ENCODE results near the gene SLTM. TPM values are rescaled to one million over a fixed set of nuclear protein-coding genes. Genes with fewer than 3 reads are reported as not detected.
"Not testable (repeated sequence)": the region's sequence is repeated elsewhere in the genome, so short reads cannot be mapped to it uniquely, and the experiment has no call there.

Gene SLTM

DNA sequence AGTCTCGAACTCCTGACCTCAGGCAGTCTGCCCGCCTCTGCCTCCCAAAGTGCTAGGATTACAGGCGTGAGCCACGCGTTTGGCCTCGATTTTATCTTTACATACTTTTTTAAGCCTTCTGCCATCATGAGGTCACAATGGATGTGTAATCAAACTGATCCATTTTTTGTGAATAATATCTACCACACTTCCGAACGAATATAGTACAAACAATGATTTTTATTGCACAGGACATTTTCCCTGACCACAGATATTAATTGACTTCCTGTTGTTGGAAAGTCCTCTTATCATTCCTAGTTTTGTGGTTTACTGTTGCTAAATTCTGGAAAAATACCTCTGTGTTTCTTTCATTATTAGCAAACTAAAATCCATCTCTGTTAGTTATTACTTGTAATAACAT, 93.4 kb downstream of the SLTM start:
- Histone ChIP-seq H3K27me3 (ENCODE audit: control insufficient read depth, insufficient read depth, low read length) (no peaks in the 10 kb centered on the region), H3K36me3 (ENCODE audit: insufficient read depth, low read length) (no peaks in the 10 kb centered on the region), H3K4me2 (ENCODE audit: low read length) (no peak overlapping the region), H3K4me3 (ENCODE audit: low read length) (no peak overlapping the region), H3K9ac (ENCODE audit: low read depth, low read length) (no peak overlapping the region), H3K4me1 (ENCODE audit: control insufficient read depth, insufficient read depth, low read length) (no peaks in the 10 kb centered on the region), H3K9me3 (replicated peaks; ENCODE audit: low read length) (no peaks in the 10 kb centered on the region)

DNA sequence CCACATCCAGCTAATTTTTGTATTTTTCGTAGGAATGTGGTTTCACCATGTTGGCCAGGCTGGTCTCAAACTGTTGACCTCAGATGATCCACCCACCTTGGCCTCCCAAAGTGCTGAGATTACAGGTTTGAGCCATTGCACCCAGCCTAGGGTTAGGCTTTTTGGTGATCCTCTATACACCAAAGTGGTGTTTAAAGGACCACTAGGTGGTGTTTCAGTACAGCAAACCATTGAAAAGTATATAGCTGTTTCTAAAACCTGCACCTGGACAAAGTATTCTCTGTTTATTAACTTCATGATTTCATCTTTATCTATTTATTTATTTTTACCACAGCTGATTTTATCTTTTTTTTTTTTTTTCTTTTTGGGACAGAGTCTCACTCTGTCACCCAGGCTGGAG, 94.0 kb downstream of the SLTM start:
- H3K9ac ChIP-seq (ENCODE audit: low read depth, low read length): no peak overlapping the region
- no peak overlapping the region for H3K4me3 ChIP-seq (ENCODE audit: low read length)
- H3K9me3 ChIP-seq (replicated peaks; ENCODE audit: low read length): no peaks in the 10 kb centered on the region
- H3K4me1 ChIP-seq (ENCODE audit: control insufficient read depth, insufficient read depth, low read length): no peaks in the 10 kb centered on the region
- no peaks in the 10 kb centered on the region for H3K36me3 ChIP-seq (ENCODE audit: insufficient read depth, low read length)
- no peak overlapping the region for H3K4me2 ChIP-seq (ENCODE audit: low read length)
- H3K27me3 ChIP-seq (ENCODE audit: control insufficient read depth, insufficient read depth, low read length): no peaks in the 10 kb centered on the region

DNA sequence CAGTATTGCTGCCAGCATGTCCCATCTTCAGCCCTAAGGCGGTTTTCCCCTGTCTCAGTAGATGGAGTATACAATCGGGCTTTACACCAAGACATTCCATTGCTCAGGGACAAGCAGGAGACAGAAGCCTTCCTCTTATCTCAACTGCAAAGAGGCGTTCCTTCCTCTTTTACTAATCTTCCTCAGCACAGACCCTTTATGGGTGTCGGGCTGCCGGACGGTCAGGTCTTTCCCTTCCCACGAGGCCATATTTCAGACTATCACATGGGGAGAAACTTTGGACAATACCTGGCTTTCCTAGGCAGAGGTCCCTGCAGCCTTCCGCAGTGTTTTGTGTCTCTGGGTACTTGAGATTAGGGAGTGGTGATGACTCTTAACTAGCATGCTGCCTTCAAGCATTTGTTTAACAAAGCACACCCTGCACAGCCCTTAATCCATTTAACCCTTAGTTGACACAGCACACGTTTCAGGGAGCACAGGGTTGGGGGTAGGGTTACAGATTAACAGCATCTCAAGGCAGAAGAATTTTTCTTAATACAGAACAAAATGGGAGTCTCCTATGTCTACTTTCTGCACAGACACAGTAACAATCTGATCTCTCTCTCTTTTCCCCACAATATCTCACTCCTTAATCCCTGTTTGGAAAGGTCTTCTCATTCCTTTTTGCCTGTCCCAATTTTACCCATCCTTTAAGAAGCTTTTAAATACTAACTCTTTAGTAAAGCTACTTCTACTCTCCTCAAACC, 99.6 kb downstream of the SLTM start:
- not testable (repeated sequence) for H3K4me2 ChIP-seq (ENCODE audit: low read length); H3K27me3 ChIP-seq (ENCODE audit: control insufficient read depth, insufficient read depth, low read length); H3K4me3 ChIP-seq (ENCODE audit: low read length); H3K9ac ChIP-seq (ENCODE audit: low read depth, low read length); H3K4me1 ChIP-seq (ENCODE audit: control insufficient read depth, insufficient read depth, low read length); H3K36me3 ChIP-seq (ENCODE audit: insufficient read depth, low read length); H3K9me3 ChIP-seq (replicated peaks; ENCODE audit: low read length)

DNA sequence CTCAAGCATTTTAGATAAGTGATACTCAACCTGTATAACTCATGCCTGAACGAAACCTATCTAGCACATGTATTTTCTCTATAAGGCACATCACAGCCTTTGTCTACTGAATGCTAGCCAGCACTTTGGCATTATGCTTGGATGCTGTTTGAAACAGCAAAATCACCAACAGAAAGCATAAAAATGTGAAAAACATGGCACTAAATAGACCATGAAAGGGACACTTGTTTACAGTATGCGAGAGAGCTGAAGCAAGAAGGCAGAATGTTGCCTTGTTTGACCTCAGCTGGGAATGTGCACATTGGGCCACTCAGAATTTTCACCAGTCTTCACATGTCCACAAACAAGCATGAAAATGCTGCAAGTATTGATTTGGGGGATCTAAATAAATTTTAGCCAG, 102.9 kb downstream of the SLTM start:
- peaks cover 16% of the 10 kb centered on the region for H3K36me3 ChIP-seq (ENCODE audit: insufficient read depth, low read length)
- H3K4me2 ChIP-seq (ENCODE audit: low read length): no peak overlapping the region
- no peaks in the 10 kb centered on the region for H3K27me3 ChIP-seq (ENCODE audit: control insufficient read depth, insufficient read depth, low read length)
- H3K9me3 ChIP-seq (replicated peaks; ENCODE audit: low read length): no peaks in the 10 kb centered on the region
- no peak overlapping the region for H3K9ac ChIP-seq (ENCODE audit: low read depth, low read length)
- no peak overlapping the region for H3K4me3 ChIP-seq (ENCODE audit: low read length)
- no peaks in the 10 kb centered on the region for H3K4me1 ChIP-seq (ENCODE audit: control insufficient read depth, insufficient read depth, low read length)

Small RNAs within 50 kb of the gene (small RNA-seq; reads per million reads assigned to genes)
- gene ZNF444P1: not detected
